HAP-1 (cell line): ENCODE measurements around the gene KCNMB2.

Experiments
- DNase-seq, 2 experiments: peaks; one replicate each; pipeline ENCODE4 v3.0.0-alpha.2; 2016 to 2020; ENCODE audit warnings: low spot score in 2 of 2
- H3K27me3 ChIP-seq: fragments of 250-450 bp; sonication (Bioruptor Pico); 2 replicates; pipeline ENCODE4 v1.5.1; 2020; ENCODE audit warnings: low read depth, mild to moderate bottlenecking, moderate library complexity
- H3K36me3 ChIP-seq: fragments of 250-450 bp; sonication (Bioruptor Pico); replicated peaks from 2 replicates; pipeline ENCODE4 v1.5.1; 2020; ENCODE audit warnings: mild to moderate bottlenecking
- H3K4me1 ChIP-seq: fragments of 250-450 bp; sonication (Bioruptor Pico); 2 replicates; pipeline ENCODE4 v1.5.1; 2020; ENCODE audit warnings: mild to moderate bottlenecking
- H3K4me3 ChIP-seq: fragments of 250-450 bp; sonication (Bioruptor Pico); 2 replicates; pipeline ENCODE4 v1.5.1; 2020; ENCODE audit warnings: mild to moderate bottlenecking, moderate library complexity
- H3K9me3 ChIP-seq: fragments of 250-450 bp; sonication (Bioruptor Pico); 2 replicates; pipeline ENCODE4 v1.5.1; 2020; ENCODE audit warnings: mild to moderate bottlenecking, moderate library complexity
- in situ Hi-C: fragments of 300-500 bp; cut with MboI; formaldehyde crosslinking; loops from 3 replicates; pipeline ENCODE4 v1.14.3; 2020; ENCODE audit warnings: low sequenced_read_pairs, inconsistent platforms, mixed read lengths

The KCNMB2 gene

DNA sequence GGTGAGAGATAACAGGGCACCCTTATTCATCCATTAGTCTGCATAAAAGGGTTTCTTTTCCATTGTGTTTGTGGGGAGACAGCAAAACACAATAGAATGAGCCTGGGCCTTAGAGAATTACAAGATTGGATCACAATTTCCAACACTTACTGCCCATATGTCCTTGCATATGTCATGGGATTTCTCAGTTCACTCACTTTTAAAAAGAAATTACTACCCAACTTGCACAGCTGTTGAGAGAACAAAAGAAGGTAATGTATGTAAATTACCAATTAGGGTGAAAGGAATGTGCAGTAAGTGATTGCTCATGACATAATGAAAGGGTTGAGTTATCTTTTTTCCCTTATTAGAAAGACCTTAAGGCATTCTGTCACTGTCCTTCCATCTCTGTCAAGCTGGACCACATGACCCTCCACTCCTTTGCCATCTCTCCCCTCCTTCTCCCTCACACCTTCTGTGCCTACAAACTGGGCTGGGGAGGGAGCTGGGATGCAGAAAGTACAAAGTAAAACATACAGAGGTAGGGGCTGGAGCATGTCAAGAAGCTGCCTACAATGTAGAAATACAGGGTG, 291.1 kb downstream of the KCNMB2 start:
- Histone ChIP-seq H3K9me3 (no peaks in the 10 kb centered on the region), H3K27me3 (no peaks in the 10 kb centered on the region), H3K4me3 (no peak overlapping the region), H3K4me1 (peaks cover 24% of the 10 kb centered on the region), H3K36me3 (no peaks in the 10 kb centered on the region)
- in situ Hi-C loops, result no loop called here
- DNase-seq, result no peak

DNA sequence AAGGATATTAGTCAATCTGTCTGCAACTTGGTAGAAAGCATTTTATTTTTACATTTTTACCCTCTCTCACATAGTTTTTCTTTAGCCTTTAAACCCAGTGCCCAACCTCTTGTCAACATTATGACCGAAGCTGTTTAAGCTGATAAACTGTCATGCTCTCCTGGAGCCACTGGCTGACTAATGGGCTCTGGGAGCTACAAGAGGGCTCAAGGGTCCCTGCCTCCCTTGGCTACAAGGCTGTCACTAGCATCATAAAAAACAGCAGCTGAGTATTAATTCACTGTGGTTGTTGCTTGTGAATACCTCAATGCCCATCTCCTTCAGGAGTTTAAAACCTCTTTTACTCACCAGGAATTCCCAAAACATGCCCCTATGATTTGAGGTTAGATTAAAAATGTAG, 297.5 kb downstream of the KCNMB2 start:
- H3K4me1 ChIP-seq, result no peaks in the 10 kb centered on the region
- no peaks in the 10 kb centered on the region for H3K36me3 ChIP-seq
- no peaks in the 10 kb centered on the region for H3K27me3 ChIP-seq
- no peak overlapping the region for H3K4me3 ChIP-seq
- in situ Hi-C loops, result no loop called here
- no peaks in the 10 kb centered on the region for H3K9me3 ChIP-seq
- no peak for DNase-seq

DNA sequence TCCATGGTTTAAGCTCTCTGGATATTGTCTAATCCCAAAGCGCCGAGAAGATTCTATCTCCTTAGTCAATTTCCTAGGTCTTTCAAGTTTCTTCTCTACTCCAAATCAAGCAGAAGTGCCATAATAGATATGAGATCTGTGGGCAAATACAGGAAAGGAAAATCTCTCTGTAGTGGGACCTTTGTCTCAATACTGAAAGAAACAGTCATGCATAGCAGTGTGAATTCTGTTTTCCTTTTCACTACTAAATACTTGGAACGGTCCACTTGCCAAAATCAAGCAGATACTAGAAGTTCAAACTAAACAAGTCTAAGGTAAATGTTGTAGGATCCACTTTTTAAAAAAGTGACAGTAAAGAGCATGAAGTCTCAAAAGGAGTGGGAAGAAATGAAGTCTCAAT, 298.8 kb downstream of the KCNMB2 start:
- in situ Hi-C loops, result no loop called here
- no peaks in the 10 kb centered on the region for H3K36me3 ChIP-seq
- H3K4me1 ChIP-seq, result no peaks in the 10 kb centered on the region
- no peak overlapping the region for H3K4me3 ChIP-seq
- no peaks in the 10 kb centered on the region for H3K9me3 ChIP-seq
- no peak for DNase-seq
- H3K27me3 ChIP-seq, result no peaks in the 10 kb centered on the region

DNA sequence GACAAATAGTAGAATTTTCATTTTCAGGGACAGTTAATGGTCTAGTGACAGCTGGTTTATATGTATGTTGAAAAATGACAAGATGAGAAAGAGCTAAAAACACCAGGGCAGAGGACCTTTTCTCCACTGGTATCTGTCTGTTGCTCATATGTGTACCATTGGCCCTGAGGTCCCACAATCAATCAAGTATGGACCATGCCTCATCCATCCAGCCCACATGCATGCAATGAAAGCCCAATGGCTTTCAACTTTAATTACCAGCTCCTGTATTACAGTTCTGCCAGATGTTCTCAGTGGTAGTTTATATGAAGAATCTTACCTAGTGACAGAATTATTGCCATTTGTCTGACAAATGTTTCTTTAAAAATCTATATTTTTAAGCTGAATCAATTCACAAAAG, 301.3 kb downstream of the KCNMB2 start:
- H3K4me1 ChIP-seq, result no peaks in the 10 kb centered on the region
- no peak for DNase-seq
- H3K9me3 ChIP-seq, result no peaks in the 10 kb centered on the region
- in situ Hi-C loops, result no loop called here
- H3K27me3 ChIP-seq, result no peaks in the 10 kb centered on the region
- no peak overlapping the region for H3K4me3 ChIP-seq
- no peaks in the 10 kb centered on the region for H3K36me3 ChIP-seq

DNA sequence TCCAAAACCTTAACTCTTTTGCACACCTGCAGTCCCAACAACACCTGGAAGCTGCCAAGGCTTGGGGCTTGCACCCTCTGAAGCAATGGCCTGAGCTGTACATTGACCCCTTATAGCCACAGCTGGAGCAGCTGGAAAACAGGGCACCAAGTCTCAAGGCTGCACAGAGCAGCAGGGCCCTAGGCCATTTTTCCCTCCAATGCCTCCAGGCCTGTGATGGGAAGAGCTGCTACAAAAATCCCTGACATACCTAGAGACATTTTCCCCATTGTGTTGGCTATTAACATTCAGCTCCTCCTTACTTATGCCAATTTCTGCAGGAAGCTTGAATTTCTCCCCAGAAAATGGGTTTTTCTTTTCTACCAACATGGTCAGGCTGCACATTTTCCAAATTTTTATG, 304.4 kb downstream of the KCNMB2 start:
- no peaks in the 10 kb centered on the region for H3K9me3 ChIP-seq
- H3K4me3 ChIP-seq, result no peak overlapping the region
- H3K4me1 ChIP-seq, result peaks cover 4% of the 10 kb centered on the region; the same call in 1 of the 2 replicates
- in situ Hi-C loops, result no loop called here
- DNase-seq, result no peak
- H3K36me3 ChIP-seq, result no peaks in the 10 kb centered on the region
- no peaks in the 10 kb centered on the region for H3K27me3 ChIP-seq

DNA sequence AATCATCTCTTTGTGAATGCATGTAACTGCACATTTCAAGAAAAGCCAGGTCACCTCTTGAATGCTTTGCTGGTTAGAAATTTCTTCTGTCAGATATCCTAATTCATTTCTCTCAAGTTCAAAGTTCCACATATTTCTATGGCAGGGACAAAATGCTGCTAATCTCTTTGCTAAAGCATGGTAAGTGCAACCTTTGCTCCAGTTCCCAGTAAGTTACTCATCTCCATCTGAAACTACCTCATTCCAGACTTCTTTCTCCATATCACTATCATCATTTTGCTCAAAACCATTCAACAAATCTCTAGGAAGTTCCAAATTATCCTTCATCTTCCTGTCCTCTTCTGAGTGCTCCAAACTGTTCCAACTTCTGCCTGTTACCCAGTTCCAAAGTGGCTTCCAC, 304.8 kb downstream of the KCNMB2 start:
- Histone ChIP-seq H3K4me3 (no peak overlapping the region), H3K9me3 (no peaks in the 10 kb centered on the region), H3K4me1 (peaks cover 4% of the 10 kb centered on the region; the same call in 1 of the 2 replicates), H3K27me3 (no peaks in the 10 kb centered on the region), H3K36me3 (no peaks in the 10 kb centered on the region)
- no peak for DNase-seq
- in situ Hi-C loops, result no loop called here

DNA sequence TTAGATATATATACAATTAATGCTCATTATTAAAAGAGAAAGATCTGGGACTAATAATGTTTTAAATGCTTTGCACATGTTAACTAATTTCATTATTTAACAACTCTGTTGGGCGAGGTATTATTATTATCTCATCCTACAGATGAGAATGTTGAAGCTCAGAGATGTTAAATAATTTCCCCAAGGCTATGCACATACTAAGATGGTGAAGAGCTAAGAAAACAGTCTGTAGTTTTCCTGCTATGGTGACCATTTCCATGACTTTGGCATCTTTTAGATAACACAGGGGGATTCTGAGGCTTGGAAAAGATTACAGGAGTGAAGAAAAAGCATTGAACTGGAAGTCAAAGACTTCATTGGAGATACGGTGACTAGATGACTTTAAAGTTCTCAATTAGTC, 308.7 kb downstream of the KCNMB2 start:
- H3K4me3 ChIP-seq, result no peak overlapping the region
- peaks cover 4% of the 10 kb centered on the region; the same call in 1 of the 2 replicates for H3K4me1 ChIP-seq
- H3K9me3 ChIP-seq, result no peaks in the 10 kb centered on the region
- in situ Hi-C loops, result no loop called here
- DNase-seq, result no peak
- H3K36me3 ChIP-seq, result no peaks in the 10 kb centered on the region
- no peaks in the 10 kb centered on the region for H3K27me3 ChIP-seq

DNA sequence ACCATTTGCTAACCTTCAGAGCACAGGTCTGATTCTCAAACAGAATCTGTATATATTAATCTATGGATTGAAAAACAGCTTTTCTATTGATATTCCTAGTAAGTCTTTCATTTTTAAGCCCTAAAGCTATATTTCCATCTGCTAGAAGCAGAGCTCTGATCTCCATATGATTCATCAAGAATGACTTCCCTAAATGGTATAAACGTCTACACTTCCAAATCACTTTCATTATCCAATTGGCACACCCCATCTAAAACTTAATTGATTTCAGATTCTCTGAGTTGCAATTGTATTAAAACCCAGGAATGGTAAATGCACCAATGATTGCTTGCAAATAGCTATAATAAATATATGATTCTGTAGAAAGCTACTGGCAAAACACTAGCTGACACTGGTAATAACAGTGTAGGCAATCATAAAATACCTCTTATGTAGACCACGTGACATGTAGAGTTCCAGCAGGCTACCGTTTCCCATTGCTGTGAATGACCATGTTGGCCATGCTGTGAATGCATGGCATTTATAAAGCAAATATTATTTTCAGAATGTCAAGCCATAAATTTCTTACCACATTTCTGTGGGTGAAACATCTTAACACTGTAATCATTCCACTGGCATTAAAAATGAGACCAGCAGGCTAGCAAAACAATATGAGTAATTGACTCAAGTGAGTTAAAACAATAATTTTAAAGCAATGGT, 309.3 kb downstream of the KCNMB2 start:
- Histone ChIP-seq H3K4me3 (no peak overlapping the region), H3K9me3 (no peaks in the 10 kb centered on the region), H3K27me3 (no peaks in the 10 kb centered on the region), H3K4me1 (peaks cover 4% of the 10 kb centered on the region; the same call in 1 of the 2 replicates), H3K36me3 (no peaks in the 10 kb centered on the region)
- no peak for DNase-seq
- in situ Hi-C loops, result no loop called here

DNA sequence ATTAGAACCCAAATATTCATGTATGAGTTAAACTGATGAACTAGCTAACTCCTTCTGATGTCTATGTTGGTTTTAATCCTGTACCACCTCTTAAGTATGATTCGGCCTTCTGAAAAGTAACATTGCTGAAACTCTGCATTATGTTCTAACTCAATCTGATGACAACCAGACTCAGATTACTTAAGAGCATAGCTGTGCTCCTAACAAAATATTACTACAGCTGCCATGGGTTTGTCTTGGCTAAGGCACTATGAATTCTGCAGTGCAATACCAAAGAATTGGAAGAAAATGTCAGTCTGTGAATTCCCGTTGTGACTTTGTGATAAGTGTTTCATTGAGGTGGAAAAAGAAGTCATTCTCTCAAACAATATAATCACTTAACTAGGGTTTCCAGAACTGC, 311.0 kb downstream of the KCNMB2 start:
- Histone ChIP-seq H3K9me3 (no peaks in the 10 kb centered on the region), H3K4me3 (no peak overlapping the region), H3K27me3 (no peaks in the 10 kb centered on the region), H3K36me3 (no peaks in the 10 kb centered on the region), H3K4me1 (peaks cover 4% of the 10 kb centered on the region; the same call in 1 of the 2 replicates)
- in situ Hi-C loops, result no loop called here
- DNase-seq, result no peak

DNA sequence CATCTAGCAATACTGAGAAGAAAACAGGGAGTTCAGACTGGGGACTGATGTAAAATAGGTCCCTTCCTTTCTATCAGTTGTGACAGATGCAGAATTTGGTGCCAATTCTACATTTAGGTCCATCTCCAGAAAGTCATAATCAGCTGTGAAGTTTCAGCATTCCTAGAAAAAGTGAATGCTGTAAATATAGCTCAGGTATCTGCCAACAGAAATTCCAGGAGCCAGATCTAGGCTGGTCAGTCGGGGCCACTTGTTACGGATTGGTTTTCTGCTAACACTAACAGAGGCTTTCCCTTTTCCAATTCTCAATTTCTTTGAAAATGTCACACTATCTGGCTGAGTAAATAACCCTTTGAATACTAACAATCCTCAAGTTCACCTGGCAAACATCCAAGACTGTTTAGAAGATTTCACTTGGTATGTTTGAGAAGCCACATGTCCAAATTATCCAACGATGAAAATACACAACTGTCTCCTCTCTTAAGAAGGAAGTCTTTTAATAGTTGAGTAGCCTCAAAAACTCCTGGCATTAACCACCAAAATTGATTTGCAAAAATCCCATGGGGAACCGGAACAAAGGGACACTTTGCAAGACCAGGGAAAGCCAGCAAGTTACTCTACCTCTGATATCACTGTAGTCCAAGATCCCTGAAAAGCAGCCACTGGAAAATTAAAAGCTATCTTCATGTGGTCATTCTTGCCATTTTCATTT, 313.1 kb downstream of the KCNMB2 start:
- H3K36me3 ChIP-seq, result no peaks in the 10 kb centered on the region
- in situ Hi-C loops, result no loop called here
- no peaks in the 10 kb centered on the region for H3K27me3 ChIP-seq
- no peak for DNase-seq
- H3K4me1 ChIP-seq, result no peaks in the 10 kb centered on the region
- H3K9me3 ChIP-seq, result no peaks in the 10 kb centered on the region
- H3K4me3 ChIP-seq, result no peak overlapping the region

DNA sequence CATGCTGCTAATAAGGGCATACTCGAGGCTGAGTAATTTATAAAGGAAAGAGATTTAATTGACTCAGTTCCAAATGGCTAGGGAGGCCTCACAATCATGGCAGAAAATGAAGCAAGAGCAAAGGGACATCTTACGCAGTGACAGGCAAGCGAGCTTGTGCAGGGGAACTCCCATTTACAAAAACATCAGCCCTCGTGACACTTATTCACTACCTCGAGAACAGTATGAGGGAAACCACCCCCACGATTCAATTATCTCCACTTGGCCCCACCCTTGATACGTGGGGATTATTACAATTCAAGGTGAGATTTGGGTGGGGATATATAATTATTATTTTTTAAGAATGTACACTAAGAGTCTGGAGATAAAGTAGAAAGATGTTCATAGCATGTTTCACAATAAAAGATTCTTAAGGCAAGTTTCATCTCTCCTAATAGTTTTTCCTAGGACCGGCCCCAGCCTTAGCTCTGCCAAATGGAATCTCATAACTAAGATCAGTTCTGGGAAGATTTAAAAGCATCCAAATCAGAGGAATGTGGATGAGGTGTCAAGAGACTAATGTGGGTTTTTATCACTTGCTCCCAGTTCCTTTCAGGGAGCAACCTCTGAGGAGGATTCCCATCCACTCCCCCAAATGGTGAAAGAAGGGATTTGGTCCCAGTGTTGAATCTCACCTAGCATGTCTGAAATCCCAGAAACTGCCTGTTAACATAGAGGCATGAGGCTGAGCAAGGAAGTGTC, 314.4 kb downstream of the KCNMB2 start:
- Histone ChIP-seq H3K4me1 (no peaks in the 10 kb centered on the region), H3K9me3 (no peaks in the 10 kb centered on the region), H3K4me3 (no peak overlapping the region), H3K36me3 (no peaks in the 10 kb centered on the region), H3K27me3 (no peaks in the 10 kb centered on the region)
- in situ Hi-C loops, result no loop called here
- DNase-seq, result no peak

DNA sequence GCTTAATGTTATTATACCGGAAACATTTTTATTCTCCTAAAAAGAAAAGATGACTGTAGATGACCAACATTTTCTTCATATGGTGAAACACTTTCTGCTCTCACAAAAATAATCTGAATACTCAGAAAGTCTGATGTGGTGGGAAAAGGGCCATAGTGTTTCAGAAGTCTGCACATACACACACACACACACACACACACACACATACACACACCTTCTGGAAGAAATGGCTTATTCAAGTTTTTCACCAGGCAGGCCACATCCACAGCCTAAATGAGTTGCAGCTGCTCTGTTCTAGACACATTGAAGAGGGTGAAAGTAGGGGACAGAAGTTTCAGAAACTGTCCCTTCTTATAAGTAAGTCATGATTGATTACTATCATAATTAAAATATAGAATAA, 315.3 kb downstream of the KCNMB2 start:
- H3K27me3 ChIP-seq, result no peaks in the 10 kb centered on the region
- no peak for DNase-seq
- H3K36me3 ChIP-seq, result no peaks in the 10 kb centered on the region
- no peaks in the 10 kb centered on the region for H3K4me1 ChIP-seq
- in situ Hi-C loops, result no loop called here
- H3K9me3 ChIP-seq, result no peaks in the 10 kb centered on the region
- no peak overlapping the region for H3K4me3 ChIP-seq

DNA sequence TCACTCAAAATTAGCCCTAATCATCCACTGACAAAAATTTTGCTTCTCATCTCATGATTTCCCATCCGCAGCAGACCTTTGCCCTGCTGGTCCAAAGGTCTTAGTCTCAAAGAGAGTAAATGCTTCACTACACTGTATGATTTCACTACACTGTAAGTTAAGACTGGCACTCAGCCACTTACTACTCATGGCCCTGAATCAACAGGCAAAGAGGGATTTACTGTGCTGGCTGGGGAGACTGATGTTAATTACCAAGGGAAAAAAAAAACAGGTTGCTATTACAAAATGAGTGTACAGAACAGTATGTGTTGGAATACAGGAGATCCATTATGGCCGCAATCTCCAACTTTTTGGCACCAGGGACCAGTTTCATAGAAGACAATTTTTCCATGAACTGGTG, 320.6 kb downstream of the KCNMB2 start:
- H3K9me3 ChIP-seq, result no peaks in the 10 kb centered on the region
- in situ Hi-C loops, result no loop called here
- H3K36me3 ChIP-seq, result no peaks in the 10 kb centered on the region
- H3K4me1 ChIP-seq, result no peaks in the 10 kb centered on the region
- H3K27me3 ChIP-seq, result no peaks in the 10 kb centered on the region
- no peak for DNase-seq
- H3K4me3 ChIP-seq, result no peak overlapping the region

DNA sequence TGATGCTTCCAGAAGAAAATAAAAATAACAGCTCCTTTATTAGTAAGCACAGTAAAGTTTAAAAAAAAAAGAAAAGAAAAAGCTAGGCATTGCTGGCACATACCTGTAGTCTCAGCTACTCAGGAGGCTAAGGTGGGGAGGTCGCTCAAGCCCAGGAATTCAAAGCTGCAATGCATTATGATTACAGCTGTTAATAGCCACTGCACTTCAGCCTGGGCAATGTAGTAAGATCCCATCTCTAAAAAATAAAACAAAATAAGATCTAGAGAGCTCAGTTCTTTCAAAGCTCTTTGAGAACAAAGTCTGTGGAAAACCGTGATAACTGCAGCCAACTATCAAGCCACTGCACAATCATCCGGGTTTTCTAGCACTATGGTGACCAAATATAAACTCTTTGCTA, 323.1 kb downstream of the KCNMB2 start:
- no peak for DNase-seq
- H3K4me3 ChIP-seq, result no peak overlapping the region
- H3K4me1 ChIP-seq, result no peaks in the 10 kb centered on the region
- in situ Hi-C loops, result no loop called here
- H3K9me3 ChIP-seq, result no peaks in the 10 kb centered on the region
- no peaks in the 10 kb centered on the region for H3K36me3 ChIP-seq
- H3K27me3 ChIP-seq, result no peaks in the 10 kb centered on the region
